ENCODE measurements around the gene CCT8. TPM values are rescaled to one million over a fixed set of nuclear protein-coding genes. Genes with fewer than 3 reads are reported as not detected.

Gene CCT8
- total and polyA plus RNA-seq, 2 donors (not counting 1 experiment from before 2014, with no cell fraction given) = 59.2 to 92.8 TPM

- CTCF ChIA-PET = interaction anchor here (1.1 to 2.1 kb wide), 4 partner anchors 55 to 298 kb away, joined by 3 to 9 read pairs (median 6); partner anchors contain the start of gene RWDD2B
- peak; percentile 13 for ATAC-seq (ENCODE audit: low read depth)
- H3K4me1 Mint-ChIP-seq = peaks cover 62% of the 10 kb centered on the region
Observed at GRCh38 chr21:29074007-29074376, 544 bp upstream of the CCT8 start.

More at GRCh38 chr21:29074007-29074376, 544 bp upstream of the CCT8 start:
- peak overlapping the region; percentile 90 for H3K9ac ChIP-seq (ENCODE audit: low read length)
- H2AFZ ChIP-seq (ENCODE audit: insufficient read depth, low read depth, low read length, poor library complexity, severe bottlenecking) = peak overlapping the region; percentile 83
- no peak for TF ChIP-seq EZH2 (IDR thresholded peaks at IDR 0.05; ENCODE audit: borderline replicate concordance, insufficient read depth, low read depth, low read length, poor library complexity, severe bottlenecking)
- TF ChIP-seq CTCF (IDR thresholded peaks at IDR 0.05) = no peak
- POLR2A ChIA-PET = interaction anchor here (0.6 to 1.7 kb wide), 7 partner anchors 12 to 226 kb away, joined by 3 to 9 read pairs (median 6); partner anchors contain the start of genes LTN1, RWDD2B and USP16
- Mint-ChIP-seq H3K27me3 (no peaks in the 10 kb centered on the region), H3K27ac (peak overlapping the region; percentile 96), H3K9me3 (ENCODE audit: insufficient read depth) (no peaks in the 10 kb centered on the region), H3K4me3 (peak overlapping the region; percentile 99)
- H3K27me3 ChIP-seq (replicated peaks in 1 of 4; ENCODE audit: control extremely low read depth in 1 of 4, control insufficient read depth in 3 of 4, insufficient read depth in 4 of 4, low read length in 3 of 4) = no peaks in the 10 kb centered on the region
- peak overlapping the region; percentile 87 for H3K4me2 ChIP-seq (replicated peaks; ENCODE audit: low read depth, low read length, poor library complexity, severe bottlenecking)
- peaks cover 0 to 8% (median 0%) of the 10 kb centered on the region in 3 donors for H3K9me3 ChIP-seq (ENCODE audit: control extremely low read depth in 1 of 3, control insufficient read depth in 2 of 3, insufficient read depth in 1 of 3, low read length in 2 of 3)
- H3K4me3 ChIP-seq (ENCODE audit: control extremely low read depth in 1 of 5, extremely low read depth in 1 of 5, insufficient read depth in 1 of 5, low read depth in 2 of 5, low read length in 4 of 5) = peak overlapping the region; percentile 72 to 99 (median 98)
- peak overlapping the region; percentile 80 to 86 for H3K27ac ChIP-seq (ENCODE audit: low read length in 2 of 2)
- H4K20me1 ChIP-seq (ENCODE audit: control insufficient read depth, insufficient read depth, low read length, poor library complexity, severe bottlenecking) = peaks cover 27% of the 10 kb centered on the region
- H3K4me1 ChIP-seq (ENCODE audit: control insufficient read depth in 2 of 2, insufficient read depth in 2 of 2, low read length in 2 of 2) = peaks cover 33 to 39% of the 10 kb centered on the region in 2 donors
- peaks cover 0 to 2% of the 10 kb centered on the region in 2 experiments for H3K36me3 ChIP-seq (replicated peaks in 1 of 2; ENCODE audit: control extremely low read depth in 1 of 2, control insufficient read depth in 1 of 2, extremely low read depth in 1 of 2, insufficient read depth in 2 of 2, low read length in 1 of 2)
- H3K79me2 ChIP-seq (ENCODE audit: control insufficient read depth, insufficient read depth, low read length) = peaks cover 38% of the 10 kb centered on the region
- WGBS (ENCODE audit: insufficient coverage) = no CpG with 5 or more reads among the region's 9 CpGs
- intact Hi-C loops (cut with micrococcal nuclease) = loop anchor here (5.0 kb wide), 1 partner anchor 298 kb away; no protein-coding TSS in a partner anchor
- DNase-seq = no peak
